HL-60/S4 treated with retinoic acid at 250 ng/mL for 4 days and 3 days (cell line): ENCODE measurements around the gene POF1B.
"Not testable (repeated sequence)": the region's sequence is repeated elsewhere in the genome, so short reads cannot be mapped to it uniquely, and the experiment has no call there.

Experiments
- in situ Hi-C: fragments of 300-500 bp; cut with MboI; formaldehyde crosslinking; loops from 2 replicates; pipeline ENCODE4 v1.7.0; 2022; ENCODE audit warnings: low sequenced_read_pairs

POF1B gene

GRCh38 chrX:85379174-85379907 lies at the start of gene POF1B:
TSS of gene POF1B (minus strand) at chrX:85379665. CDS start at chrX:85379454, 211 bp downstream.
- in situ Hi-C loops, result no loop called here

- in situ Hi-C loops, result no loop called here
Observed at GRCh38 chrX:85429066-85429465, 49.6 kb upstream of the POF1B start.

- in situ Hi-C loops, result no loop called here
Observed at GRCh38 chrX:85419293-85419692, 39.8 kb upstream of the POF1B start.

GRCh38 chrX:85391878-85392238 lies 12.4 kb upstream of the POF1B start:
- in situ Hi-C loops, result no loop called here

GRCh38 chrX:85391185-85391877 lies 11.9 kb upstream of the POF1B start:
- in situ Hi-C loops, result no loop called here

- in situ Hi-C loops, result no loop called here
Observed at GRCh38 chrX:85381602-85382001, 2.1 kb upstream of the POF1B start.

- in situ Hi-C loops, result no loop called here
Observed at GRCh38 chrX:85378461-85378860, 1.0 kb downstream of the POF1B start.

- in situ Hi-C loops, result no loop called here
Observed at GRCh38 chrX:85375333-85375738, 4.1 kb downstream of the POF1B start.

- in situ Hi-C loops, result no loop called here
Observed at GRCh38 chrX:85365370-85365995, 14.0 kb downstream of the POF1B start.

GRCh38 chrX:85359051-85359450 lies 20.4 kb downstream of the POF1B start:
- in situ Hi-C loops, result no loop called here

GRCh38 chrX:85345523-85345922 lies 33.9 kb downstream of the POF1B start:
- in situ Hi-C loops, result no loop called here

- in situ Hi-C loops, result no loop called here
Observed at GRCh38 chrX:85327060-85327333, 52.5 kb downstream of the POF1B start.

- in situ Hi-C loops, result no loop called here
Observed at GRCh38 chrX:85326234-85327059, 53.0 kb downstream of the POF1B start.

GRCh38 chrX:85311348-85311747 lies 68.1 kb downstream of the POF1B start:
- in situ Hi-C loops, result not testable (repeated sequence)

GRCh38 chrX:85309717-85310116 lies 69.7 kb downstream of the POF1B start:
- in situ Hi-C loops, result no loop called here

- in situ Hi-C loops, result no loop called here
Observed at GRCh38 chrX:85303544-85303943, 75.9 kb downstream of the POF1B start.

GRCh38 chrX:85288992-85289723 lies 90.3 kb downstream of the POF1B start:
- in situ Hi-C loops, result no loop called here

- in situ Hi-C loops, result not testable (repeated sequence)
Observed at GRCh38 chrX:85285286-85285685, 94.2 kb downstream of the POF1B start.

- in situ Hi-C loops, result no loop called here
Observed at GRCh38 chrX:85244450-85245211, 134.8 kb downstream of the POF1B start.
